Activated CD8-positive, alpha-beta memory T cell treated with anti-CD3 and anti-CD28 coated beads for 24 hours (primary cell): ENCODE results near the gene ARG2.

Source experiments
- DNase-seq: peaks from one replicate; pipeline ENCODE4 v3.0.0-alpha.2; 2020

The ARG2 gene

DNA sequence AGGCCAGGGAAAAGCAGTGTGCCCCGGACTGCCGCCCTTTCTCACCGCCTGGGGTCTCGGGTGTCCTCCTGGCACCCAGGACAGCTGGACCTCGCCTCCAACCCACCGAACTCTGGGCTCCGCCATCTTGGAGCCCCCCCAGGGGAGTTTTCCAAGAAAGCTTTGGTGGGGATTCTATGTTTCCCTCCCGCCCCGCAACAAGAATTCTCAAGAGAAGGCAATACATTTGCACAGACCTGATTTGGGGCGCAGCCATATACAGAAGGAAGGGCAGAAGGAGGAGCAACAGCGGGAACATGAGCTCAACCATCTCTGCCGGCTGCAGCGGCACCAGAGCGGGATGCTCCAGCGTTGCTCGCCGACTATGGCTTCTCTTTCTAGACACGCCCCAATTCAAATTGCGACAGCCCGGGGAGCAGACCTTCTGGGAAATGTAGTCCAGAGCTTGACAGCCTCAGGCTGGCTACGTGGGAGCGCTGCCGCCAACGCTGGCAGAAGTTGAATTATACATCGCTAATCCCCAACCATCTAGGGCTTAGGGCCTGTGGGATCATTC is 75.8 kb downstream of the ARG2 start, which contains the start of gene RDH11:
TSS of gene RDH11 (minus strand) at position 371 of the 556 bp plus-strand sequence. CDS start at position 310, 61 bp downstream.
- peak; percentile 88 for DNase-seq

DNA sequence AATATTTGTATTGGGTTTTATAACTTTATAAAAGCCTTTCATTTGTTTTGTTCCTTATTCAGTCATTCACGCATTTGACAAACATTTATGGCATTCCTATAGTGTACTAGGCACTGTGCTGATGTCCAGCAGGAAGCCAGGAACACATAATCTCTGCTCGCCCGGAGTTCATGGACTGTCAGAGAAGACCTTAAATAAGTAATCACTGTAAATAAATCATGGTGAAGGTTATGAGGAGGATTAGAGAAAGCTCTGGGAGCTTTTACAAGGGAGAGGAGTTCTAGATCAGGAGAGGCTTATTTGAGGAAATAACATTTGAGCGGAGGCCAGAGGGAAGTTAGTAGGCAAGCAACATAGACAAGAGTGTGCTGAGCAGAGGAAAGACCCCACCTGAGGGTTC is 77.3 kb downstream of the ARG2 start:
- DNase-seq: no peak

DNA sequence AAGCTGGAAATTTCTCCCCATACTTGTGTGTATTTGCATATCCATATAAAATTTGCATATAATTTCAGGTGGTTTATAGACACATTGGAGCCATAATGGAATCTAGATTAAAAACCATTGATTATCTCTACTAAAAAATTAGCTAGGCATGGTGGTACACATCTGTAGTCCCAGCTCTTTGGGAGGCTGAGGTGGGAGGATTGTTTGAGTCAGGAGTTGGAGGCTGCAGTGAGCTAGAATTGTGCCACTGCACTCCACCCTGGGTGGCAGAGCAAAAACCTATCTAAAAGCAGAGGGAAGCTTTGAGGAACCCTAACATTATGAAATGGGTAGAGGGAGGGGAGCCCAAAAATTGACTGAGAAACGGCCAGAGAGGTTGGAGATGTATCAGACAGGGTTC is 78.5 kb downstream of the ARG2 start:
- DNase-seq: no peak
